K562 (cell line): ENCODE results near the gene DUOX2. TPM values are rescaled to one million over a fixed set of nuclear protein-coding genes. Genes with fewer than 3 reads are reported as not detected.

Experiments used
- ARNT ChIP-seq, 2 experiments: fragments of 450-650 bp; IDR thresholded peaks; 2 replicates each; pipeline ENCODE4 v1.6.1; 2016; ENCODE audit warnings: mild to moderate bottlenecking in 1 of 2
- CBX3 ChIP-seq, 2 experiments: IDR thresholded peaks; 1 replicate in 1 of 2; 2 replicates in 1 of 2; pipeline ENCODE4 v1.6.1; 2012; ENCODE audit warnings: inconsistent platforms in 2 of 2, low read length in 2 of 2, borderline replicate concordance in 1 of 2, control low read depth in 1 of 2
- HDAC3 ChIP-seq: fragments of 450-650 bp; IDR thresholded peaks from 2 replicates; pipeline ENCODE4 v1.6.1; 2018; ENCODE audit warnings: borderline replicate concordance, mild to moderate bottlenecking, moderate library complexity; ENCODE audit not compliant: partially characterized antibody
- SAP30 ChIP-seq: fragments of 200-600 bp; sonication (generic); IDR thresholded peaks from 2 replicates; pipeline ENCODE4 v1.6.1; 2012; ENCODE audit warnings: borderline replicate concordance, low read depth, mild to moderate bottlenecking, moderate library complexity, low read length, control low read depth, inconsistent platforms; ENCODE audit not compliant: insufficient read depth, poor library complexity, severe bottlenecking
- SMARCB1 ChIP-seq: IDR thresholded peaks from 2 replicates; pipeline ENCODE4 v1.6.1; 2011; ENCODE audit warnings: improper control_type of control experiment, low read depth; ENCODE audit not compliant: insufficient read length
- U2AF2 ChIP-seq: fragments of 200-400 bp; formaldehyde crosslinking; optimal IDR thresholded peaks from 2 replicates; pipeline ENCODE3; 2017; ENCODE audit warnings: low read depth, mild to moderate bottlenecking, low read length
- ZNF77 ChIP-seq: fragments of 250-450 bp; sonication (Bioruptor Pico); IDR thresholded peaks from 2 replicates; pipeline ENCODE4 v1.5.0; 2020
- polyA plus RNA-seq, 8 experiments: library from polyadenylated mRNA; depleted of rRNA in 4 of 8; stranded (reverse) in 5 of 8; unstranded in 3 of 8; fragments of >200 nt; fragmentation: Nextera tagmentation in 2 of 8; fragmentation: Illumina TruSeq in 1 of 8; extraction: Ambion mirVana in 2 of 8; extraction: Trizol in 1 of 8; gene quantifications; 2 replicates each; pipeline versions ENCODE4 v1.2.1 to v1.2.3, GENCODE V29; 2011 to 2014; ENCODE audit warnings: inconsistent platforms in 1 of 8, missing spikeins in 1 of 8
- total RNA-seq, 7 experiments: library from RNA; depleted of rRNA in 6 of 7; stranded (reverse); fragments of >200 nt in 6 of 7; fragmentation: Illumina TruSeq in 2 of 7; extraction: Trizol in 2 of 7; gene quantifications; 2 replicates each; pipeline versions ENCODE4 v1.2.1 to v1.2.3, GENCODE V29; 2011 to 2021; ENCODE audit warnings: low replicate concordance in 1 of 7
- TF ChIP-seq, protein P1 (sequence below): fragments of 450-650 bp; IDR thresholded peaks from 2 replicates; pipeline ENCODE4 v1.6.1; 2016; ENCODE audit warnings: mild to moderate bottlenecking, moderate library complexity
- TF ChIP-seq, protein P2 (sequence below): fragments of 450-650 bp; IDR thresholded peaks from 2 replicates; pipeline ENCODE4 v1.6.1; 2017; ENCODE audit warnings: mild to moderate bottlenecking, moderate library complexity
- TF ChIP-seq, protein P3 (sequence below): fragments of 450-650 bp; IDR thresholded peaks from 2 replicates; pipeline ENCODE4 v1.6.1; 2016; ENCODE audit warnings: low read depth, mild to moderate bottlenecking, moderate library complexity
- TF ChIP-seq, protein P4 (sequence below): fragments of 450-650 bp; IDR thresholded peaks from 2 replicates; pipeline ENCODE4 v1.6.1; 2016

The DUOX2 gene
- total and polyA plus RNA-seq, 9 of the 15 experiments (the other 6 are each of a cell fraction or from before 2014, with no cell fraction given), result 0.01 to 0.03 (median 0.02) TPM; not detected in 6

DNA sequence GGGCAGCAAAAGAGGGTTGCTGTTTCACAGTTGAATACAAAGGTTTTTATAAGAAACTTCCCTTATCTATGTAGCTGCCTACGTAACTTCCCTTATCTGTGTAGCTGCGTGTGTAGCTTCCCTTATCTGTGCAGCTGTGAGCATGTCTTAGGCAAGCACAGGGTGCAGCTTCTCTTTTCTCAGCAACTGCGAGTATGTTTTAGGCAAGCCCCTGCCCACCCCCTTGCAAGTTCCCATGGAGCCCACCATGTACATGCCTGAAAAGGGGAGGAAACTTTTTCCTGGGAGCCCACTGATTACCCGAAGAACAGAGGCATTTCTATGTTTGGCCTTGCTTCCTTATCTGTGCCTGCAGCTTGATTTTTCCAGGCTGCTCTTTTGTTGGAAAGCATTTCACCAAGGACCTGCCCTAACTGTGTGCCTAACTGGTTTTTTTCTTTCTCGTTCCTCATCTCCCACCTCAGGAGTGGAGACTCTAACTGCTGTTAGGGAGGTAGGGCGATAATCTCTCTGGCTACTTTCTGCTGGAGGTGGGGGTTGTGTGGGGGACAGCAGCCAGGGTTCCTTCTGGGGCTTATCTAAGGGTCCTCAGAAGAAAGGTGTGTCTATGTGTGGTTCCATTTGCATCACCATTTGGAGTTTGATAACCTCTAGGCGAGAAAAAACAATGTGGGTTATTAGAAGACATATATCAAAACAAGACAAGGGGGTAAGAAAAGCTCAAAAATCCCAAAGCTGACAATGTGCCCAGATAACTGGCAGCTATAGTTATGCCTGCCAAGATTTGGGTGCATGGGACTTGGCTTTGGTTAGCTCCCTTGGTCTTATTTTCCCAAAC, 65.0 kb downstream of the DUOX2 start (continued):
- TF ChIP-seq, protein P1, sequence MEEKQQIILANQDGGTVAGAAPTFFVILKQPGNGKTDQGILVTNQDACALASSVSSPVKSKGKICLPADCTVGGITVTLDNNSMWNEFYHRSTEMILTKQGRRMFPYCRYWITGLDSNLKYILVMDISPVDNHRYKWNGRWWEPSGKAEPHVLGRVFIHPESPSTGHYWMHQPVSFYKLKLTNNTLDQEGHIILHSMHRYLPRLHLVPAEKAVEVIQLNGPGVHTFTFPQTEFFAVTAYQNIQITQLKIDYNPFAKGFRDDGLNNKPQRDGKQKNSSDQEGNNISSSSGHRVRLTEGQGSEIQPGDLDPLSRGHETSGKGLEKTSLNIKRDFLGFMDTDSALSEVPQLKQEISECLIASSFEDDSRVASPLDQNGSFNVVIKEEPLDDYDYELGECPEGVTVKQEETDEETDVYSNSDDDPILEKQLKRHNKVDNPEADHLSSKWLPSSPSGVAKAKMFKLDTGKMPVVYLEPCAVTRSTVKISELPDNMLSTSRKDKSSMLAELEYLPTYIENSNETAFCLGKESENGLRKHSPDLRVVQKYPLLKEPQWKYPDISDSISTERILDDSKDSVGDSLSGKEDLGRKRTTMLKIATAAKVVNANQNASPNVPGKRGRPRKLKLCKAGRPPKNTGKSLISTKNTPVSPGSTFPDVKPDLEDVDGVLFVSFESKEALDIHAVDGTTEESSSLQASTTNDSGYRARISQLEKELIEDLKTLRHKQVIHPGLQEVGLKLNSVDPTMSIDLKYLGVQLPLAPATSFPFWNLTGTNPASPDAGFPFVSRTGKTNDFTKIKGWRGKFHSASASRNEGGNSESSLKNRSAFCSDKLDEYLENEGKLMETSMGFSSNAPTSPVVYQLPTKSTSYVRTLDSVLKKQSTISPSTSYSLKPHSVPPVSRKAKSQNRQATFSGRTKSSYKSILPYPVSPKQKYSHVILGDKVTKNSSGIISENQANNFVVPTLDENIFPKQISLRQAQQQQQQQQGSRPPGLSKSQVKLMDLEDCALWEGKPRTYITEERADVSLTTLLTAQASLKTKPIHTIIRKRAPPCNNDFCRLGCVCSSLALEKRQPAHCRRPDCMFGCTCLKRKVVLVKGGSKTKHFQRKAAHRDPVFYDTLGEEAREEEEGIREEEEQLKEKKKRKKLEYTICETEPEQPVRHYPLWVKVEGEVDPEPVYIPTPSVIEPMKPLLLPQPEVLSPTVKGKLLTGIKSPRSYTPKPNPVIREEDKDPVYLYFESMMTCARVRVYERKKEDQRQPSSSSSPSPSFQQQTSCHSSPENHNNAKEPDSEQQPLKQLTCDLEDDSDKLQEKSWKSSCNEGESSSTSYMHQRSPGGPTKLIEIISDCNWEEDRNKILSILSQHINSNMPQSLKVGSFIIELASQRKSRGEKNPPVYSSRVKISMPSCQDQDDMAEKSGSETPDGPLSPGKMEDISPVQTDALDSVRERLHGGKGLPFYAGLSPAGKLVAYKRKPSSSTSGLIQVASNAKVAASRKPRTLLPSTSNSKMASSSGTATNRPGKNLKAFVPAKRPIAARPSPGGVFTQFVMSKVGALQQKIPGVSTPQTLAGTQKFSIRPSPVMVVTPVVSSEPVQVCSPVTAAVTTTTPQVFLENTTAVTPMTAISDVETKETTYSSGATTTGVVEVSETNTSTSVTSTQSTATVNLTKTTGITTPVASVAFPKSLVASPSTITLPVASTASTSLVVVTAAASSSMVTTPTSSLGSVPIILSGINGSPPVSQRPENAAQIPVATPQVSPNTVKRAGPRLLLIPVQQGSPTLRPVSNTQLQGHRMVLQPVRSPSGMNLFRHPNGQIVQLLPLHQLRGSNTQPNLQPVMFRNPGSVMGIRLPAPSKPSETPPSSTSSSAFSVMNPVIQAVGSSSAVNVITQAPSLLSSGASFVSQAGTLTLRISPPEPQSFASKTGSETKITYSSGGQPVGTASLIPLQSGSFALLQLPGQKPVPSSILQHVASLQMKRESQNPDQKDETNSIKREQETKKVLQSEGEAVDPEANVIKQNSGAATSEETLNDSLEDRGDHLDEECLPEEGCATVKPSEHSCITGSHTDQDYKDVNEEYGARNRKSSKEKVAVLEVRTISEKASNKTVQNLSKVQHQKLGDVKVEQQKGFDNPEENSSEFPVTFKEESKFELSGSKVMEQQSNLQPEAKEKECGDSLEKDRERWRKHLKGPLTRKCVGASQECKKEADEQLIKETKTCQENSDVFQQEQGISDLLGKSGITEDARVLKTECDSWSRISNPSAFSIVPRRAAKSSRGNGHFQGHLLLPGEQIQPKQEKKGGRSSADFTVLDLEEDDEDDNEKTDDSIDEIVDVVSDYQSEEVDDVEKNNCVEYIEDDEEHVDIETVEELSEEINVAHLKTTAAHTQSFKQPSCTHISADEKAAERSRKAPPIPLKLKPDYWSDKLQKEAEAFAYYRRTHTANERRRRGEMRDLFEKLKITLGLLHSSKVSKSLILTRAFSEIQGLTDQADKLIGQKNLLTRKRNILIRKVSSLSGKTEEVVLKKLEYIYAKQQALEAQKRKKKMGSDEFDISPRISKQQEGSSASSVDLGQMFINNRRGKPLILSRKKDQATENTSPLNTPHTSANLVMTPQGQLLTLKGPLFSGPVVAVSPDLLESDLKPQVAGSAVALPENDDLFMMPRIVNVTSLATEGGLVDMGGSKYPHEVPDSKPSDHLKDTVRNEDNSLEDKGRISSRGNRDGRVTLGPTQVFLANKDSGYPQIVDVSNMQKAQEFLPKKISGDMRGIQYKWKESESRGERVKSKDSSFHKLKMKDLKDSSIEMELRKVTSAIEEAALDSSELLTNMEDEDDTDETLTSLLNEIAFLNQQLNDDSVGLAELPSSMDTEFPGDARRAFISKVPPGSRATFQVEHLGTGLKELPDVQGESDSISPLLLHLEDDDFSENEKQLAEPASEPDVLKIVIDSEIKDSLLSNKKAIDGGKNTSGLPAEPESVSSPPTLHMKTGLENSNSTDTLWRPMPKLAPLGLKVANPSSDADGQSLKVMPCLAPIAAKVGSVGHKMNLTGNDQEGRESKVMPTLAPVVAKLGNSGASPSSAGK, result no peak; the same call in 1 of the 2 replicates
- TF ChIP-seq HDAC3 (peak; percentile 88), SAP30 (no peak), ZNF77 (CRISPR knock-in tag) (no peak), U2AF2 (no peak), ARNT (IDR thresholded peaks at IDR 0.05) (peak; percentile 51 to 92; a peak in 3 of 4 replicates), SMARCB1 (peak; percentile 74), CBX3 (IDR thresholded peaks at IDR 0.05; ENCODE audit: borderline replicate concordance in 1 of 2, low read length in 2 of 2) (peak in 1 of 2 experiments; percentile 96; a peak in 2 of 3 replicates)
- TF ChIP-seq, protein P2, sequence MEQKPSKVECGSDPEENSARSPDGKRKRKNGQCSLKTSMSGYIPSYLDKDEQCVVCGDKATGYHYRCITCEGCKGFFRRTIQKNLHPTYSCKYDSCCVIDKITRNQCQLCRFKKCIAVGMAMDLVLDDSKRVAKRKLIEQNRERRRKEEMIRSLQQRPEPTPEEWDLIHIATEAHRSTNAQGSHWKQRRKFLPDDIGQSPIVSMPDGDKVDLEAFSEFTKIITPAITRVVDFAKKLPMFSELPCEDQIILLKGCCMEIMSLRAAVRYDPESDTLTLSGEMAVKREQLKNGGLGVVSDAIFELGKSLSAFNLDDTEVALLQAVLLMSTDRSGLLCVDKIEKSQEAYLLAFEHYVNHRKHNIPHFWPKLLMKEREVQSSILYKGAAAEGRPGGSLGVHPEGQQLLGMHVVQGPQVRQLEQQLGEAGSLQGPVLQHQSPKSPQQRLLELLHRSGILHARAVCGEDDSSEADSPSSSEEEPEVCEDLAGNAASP, result no peak
- TF ChIP-seq, protein P3, sequence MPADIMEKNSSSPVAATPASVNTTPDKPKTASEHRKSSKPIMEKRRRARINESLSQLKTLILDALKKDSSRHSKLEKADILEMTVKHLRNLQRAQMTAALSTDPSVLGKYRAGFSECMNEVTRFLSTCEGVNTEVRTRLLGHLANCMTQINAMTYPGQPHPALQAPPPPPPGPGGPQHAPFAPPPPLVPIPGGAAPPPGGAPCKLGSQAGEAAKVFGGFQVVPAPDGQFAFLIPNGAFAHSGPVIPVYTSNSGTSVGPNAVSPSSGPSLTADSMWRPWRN, result peak; percentile 92
- TF ChIP-seq, protein P4, sequence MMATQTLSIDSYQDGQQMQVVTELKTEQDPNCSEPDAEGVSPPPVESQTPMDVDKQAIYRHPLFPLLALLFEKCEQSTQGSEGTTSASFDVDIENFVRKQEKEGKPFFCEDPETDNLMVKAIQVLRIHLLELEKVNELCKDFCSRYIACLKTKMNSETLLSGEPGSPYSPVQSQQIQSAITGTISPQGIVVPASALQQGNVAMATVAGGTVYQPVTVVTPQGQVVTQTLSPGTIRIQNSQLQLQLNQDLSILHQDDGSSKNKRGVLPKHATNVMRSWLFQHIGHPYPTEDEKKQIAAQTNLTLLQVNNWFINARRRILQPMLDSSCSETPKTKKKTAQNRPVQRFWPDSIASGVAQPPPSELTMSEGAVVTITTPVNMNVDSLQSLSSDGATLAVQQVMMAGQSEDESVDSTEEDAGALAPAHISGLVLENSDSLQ, result peak; percentile 66; the same call in 1 of the 2 replicates
